ENCODE measurements around the gene KCNMA1. TPM values are rescaled to one million over a fixed set of nuclear protein-coding genes. Genes with fewer than 3 reads are reported as not detected.
"Not testable (repeated sequence)": the region's sequence is repeated elsewhere in the genome, so short reads cannot be mapped to it uniquely, and the experiment has no call there.

The KCNMA1 gene
- total RNA-seq, 3 donors from 2014 or later = 0.10 to 0.60 (median 0.18) TPM

- no peaks in the 10 kb centered on the region for H3K9me3 Mint-ChIP-seq
- H3K27me3 Mint-ChIP-seq (ENCODE audit: low read depth) = peaks cover 4% of the 10 kb centered on the region
- H3K36me3 Mint-ChIP-seq (ENCODE audit: insufficient read depth) = no peaks in the 10 kb centered on the region
- DNase-seq = no peak
- H3K4me3 Mint-ChIP-seq = no peak overlapping the region
- H3K4me1 Mint-ChIP-seq (ENCODE audit: low read depth) = peaks cover 4% of the 10 kb centered on the region
- ATAC-seq = no peak
These were observed 39.0 kb downstream of the KCNMA1 start for GRCh38 chr10:77598606-77599005.

GRCh38 chr10:77597560-77597959, 40.0 kb downstream of the KCNMA1 start:
- ATAC-seq = no peak
- Mint-ChIP-seq H3K4me3 (no peak overlapping the region), H3K27me3 (ENCODE audit: low read depth) (peaks cover 4% of the 10 kb centered on the region), H3K36me3 (ENCODE audit: insufficient read depth) (no peaks in the 10 kb centered on the region), H3K4me1 (ENCODE audit: low read depth) (no peaks in the 10 kb centered on the region), H3K9me3 (no peaks in the 10 kb centered on the region)
- DNase-seq = no peak

- DNase-seq (no peak), ATAC-seq (no peak)
- Mint-ChIP-seq H3K27me3 (ENCODE audit: low read depth) (peaks cover 4% of the 10 kb centered on the region), H3K4me3 (no peak overlapping the region), H3K4me1 (ENCODE audit: low read depth) (no peaks in the 10 kb centered on the region), H3K9me3 (no peaks in the 10 kb centered on the region), H3K36me3 (ENCODE audit: insufficient read depth) (no peaks in the 10 kb centered on the region)
These were observed 43.2 kb downstream of the KCNMA1 start for GRCh38 chr10:77594471-77594783.

- DNase-seq = no peak
- no peaks in the 10 kb centered on the region for H3K9me3 Mint-ChIP-seq
- H3K4me3 Mint-ChIP-seq = no peak overlapping the region
- no peaks in the 10 kb centered on the region for H3K36me3 Mint-ChIP-seq (ENCODE audit: insufficient read depth)
- no peaks in the 10 kb centered on the region for H3K4me1 Mint-ChIP-seq (ENCODE audit: low read depth)
- ATAC-seq = no peak
- H3K27me3 Mint-ChIP-seq (ENCODE audit: low read depth) = peaks cover 4% of the 10 kb centered on the region
These were observed 43.7 kb downstream of the KCNMA1 start for GRCh38 chr10:77593771-77594470.

GRCh38 chr10:77592946-77593636, 44.5 kb downstream of the KCNMA1 start:
- ATAC-seq = no peak
- H3K36me3 Mint-ChIP-seq (ENCODE audit: insufficient read depth) = no peaks in the 10 kb centered on the region
- DNase-seq = no peak
- no peaks in the 10 kb centered on the region for H3K27me3 Mint-ChIP-seq (ENCODE audit: low read depth)
- H3K9me3 Mint-ChIP-seq = no peaks in the 10 kb centered on the region
- H3K4me1 Mint-ChIP-seq (ENCODE audit: low read depth) = no peaks in the 10 kb centered on the region
- no peak overlapping the region for H3K4me3 Mint-ChIP-seq

- no peak overlapping the region for H3K4me3 Mint-ChIP-seq
- H3K36me3 Mint-ChIP-seq (ENCODE audit: insufficient read depth) = no peaks in the 10 kb centered on the region
- ATAC-seq (no peak), DNase-seq (no peak)
- H3K27me3 Mint-ChIP-seq (ENCODE audit: low read depth) = no peaks in the 10 kb centered on the region
- no peaks in the 10 kb centered on the region for H3K9me3 Mint-ChIP-seq
- no peaks in the 10 kb centered on the region for H3K4me1 Mint-ChIP-seq (ENCODE audit: low read depth)
These were observed 45.1 kb downstream of the KCNMA1 start for GRCh38 chr10:77592510-77592909.

GRCh38 chr10:77591238-77591880, 46.2 kb downstream of the KCNMA1 start:
- Mint-ChIP-seq H3K4me3 (no peak overlapping the region), H3K36me3 (ENCODE audit: insufficient read depth) (no peaks in the 10 kb centered on the region), H3K27me3 (ENCODE audit: low read depth) (no peaks in the 10 kb centered on the region), H3K9me3 (no peaks in the 10 kb centered on the region), H3K4me1 (ENCODE audit: low read depth) (no peaks in the 10 kb centered on the region)
- DNase-seq = no peak
- ATAC-seq = no peak

- Mint-ChIP-seq H3K9me3 (no peaks in the 10 kb centered on the region), H3K4me3 (no peak overlapping the region), H3K27me3 (ENCODE audit: low read depth) (no peaks in the 10 kb centered on the region), H3K36me3 (ENCODE audit: insufficient read depth) (no peaks in the 10 kb centered on the region), H3K4me1 (ENCODE audit: low read depth) (no peaks in the 10 kb centered on the region)
- ATAC-seq = no peak
- DNase-seq = no peak
These were observed 47.0 kb downstream of the KCNMA1 start for GRCh38 chr10:77590344-77591237.

GRCh38 chr10:77589703-77590102, 47.9 kb downstream of the KCNMA1 start:
- ATAC-seq; H3K36me3 Mint-ChIP-seq (ENCODE audit: insufficient read depth); H3K4me1 Mint-ChIP-seq (ENCODE audit: low read depth); H3K27me3 Mint-ChIP-seq (ENCODE audit: low read depth); DNase-seq; H3K9me3 Mint-ChIP-seq; H3K4me3 Mint-ChIP-seq: not testable (repeated sequence)

GRCh38 chr10:77588886-77589285, 48.7 kb downstream of the KCNMA1 start:
- no peaks in the 10 kb centered on the region for H3K27me3 Mint-ChIP-seq (ENCODE audit: low read depth)
- H3K4me3 Mint-ChIP-seq = no peak overlapping the region
- DNase-seq (no peak), ATAC-seq (no peak)
- H3K36me3 Mint-ChIP-seq (ENCODE audit: insufficient read depth) = no peaks in the 10 kb centered on the region
- no peaks in the 10 kb centered on the region for H3K4me1 Mint-ChIP-seq (ENCODE audit: low read depth)
- H3K9me3 Mint-ChIP-seq = no peaks in the 10 kb centered on the region

GRCh38 chr10:77587416-77587790, 50.2 kb downstream of the KCNMA1 start:
- ATAC-seq (no peak), DNase-seq (no peak)
- H3K9me3 Mint-ChIP-seq = no peaks in the 10 kb centered on the region
- H3K27me3 Mint-ChIP-seq (ENCODE audit: low read depth) = no peaks in the 10 kb centered on the region
- H3K36me3 Mint-ChIP-seq (ENCODE audit: insufficient read depth) = no peaks in the 10 kb centered on the region
- no peaks in the 10 kb centered on the region for H3K4me1 Mint-ChIP-seq (ENCODE audit: low read depth)
- H3K4me3 Mint-ChIP-seq = no peak overlapping the region

- no peaks in the 10 kb centered on the region for H3K4me1 Mint-ChIP-seq (ENCODE audit: low read depth)
- DNase-seq = no peak
- ATAC-seq = no peak
- H3K36me3 Mint-ChIP-seq (ENCODE audit: insufficient read depth) = no peaks in the 10 kb centered on the region
- no peak overlapping the region for H3K4me3 Mint-ChIP-seq
- H3K27me3 Mint-ChIP-seq (ENCODE audit: low read depth) = no peaks in the 10 kb centered on the region
- H3K9me3 Mint-ChIP-seq = no peaks in the 10 kb centered on the region
These were observed 50.7 kb downstream of the KCNMA1 start for GRCh38 chr10:77586719-77587415.

GRCh38 chr10:77584938-77585337, 52.7 kb downstream of the KCNMA1 start:
- H3K27me3 Mint-ChIP-seq (ENCODE audit: low read depth) = no peaks in the 10 kb centered on the region
- no peak for ATAC-seq

GRCh38 chr10:77583527-77583926, 54.1 kb downstream of the KCNMA1 start:
- Mint-ChIP-seq H3K4me1 (ENCODE audit: low read depth) (no peaks in the 10 kb centered on the region), H3K4me3 (no peak overlapping the region), H3K27me3 (ENCODE audit: low read depth) (no peaks in the 10 kb centered on the region), H3K9me3 (no peaks in the 10 kb centered on the region), H3K36me3 (ENCODE audit: insufficient read depth) (no peaks in the 10 kb centered on the region)
- no peak for DNase-seq
- ATAC-seq = no peak

More at GRCh38 chr10:77584938-77585337, 52.7 kb downstream of the KCNMA1 start:
- DNase-seq = no peak
- Mint-ChIP-seq H3K9me3 (no peaks in the 10 kb centered on the region), H3K36me3 (ENCODE audit: insufficient read depth) (no peaks in the 10 kb centered on the region), H3K4me3 (no peak overlapping the region), H3K4me1 (ENCODE audit: low read depth) (no peaks in the 10 kb centered on the region)
